Left lung (tissue), 10 donors: ENCODE results near the gene SPHK2. TPM values are rescaled to one million over a fixed set of nuclear protein-coding genes. Genes with fewer than 3 reads are reported as not detected.

Experiments
- ATAC-seq: fragments of 200-7000 bp; cut with Tn5 transposase; one replicate; pipeline ENCODE4 v1.9.1; 2020; ENCODE audit warnings: moderate library complexity
- DNase-seq, 4 donors: peaks; one replicate each; pipeline ENCODE4 v3.0.0-alpha.2; 2013 to 2020
- H3K27ac ChIP-seq, 2 donors: fragments of 200-600 bp; sonication (generic) in 1 of 2; one replicate each; pipeline versions ENCODE4 v1.5.0 to v1.8.0; 2020 to 2021
- H3K27me3 ChIP-seq, 2 donors: fragments of 200-600 bp; sonication (generic) in 1 of 2; one replicate each; pipeline versions ENCODE4 v1.5.0 to v1.8.0; 2020 to 2021
- H3K36me3 ChIP-seq, 2 donors: fragments of 200-600 bp; sonication (generic) in 1 of 2; one replicate each; pipeline versions ENCODE4 v1.5.0 to v1.8.0; 2020 to 2021
- H3K4me1 ChIP-seq, 2 donors: fragments of 200-600 bp; one replicate each; pipeline ENCODE4 v1.8.0; 2021
- H3K4me3 ChIP-seq, 2 donors: fragments of 200-600 bp; sonication (generic) in 1 of 2; one replicate each; pipeline versions ENCODE4 v1.5.0 to v1.8.0; 2020 to 2021; ENCODE audit warnings: mild to moderate bottlenecking in 1 of 2
- H3K9me3 ChIP-seq, 2 donors: fragments of 200-600 bp; sonication (generic) in 1 of 2; one replicate each; pipeline versions ENCODE4 v1.5.0 to v1.8.0; 2020 to 2021
- intact Hi-C, 2 donors: fragments of 100-400 bp; cut with DNase I; formaldehyde crosslinking; loops; one replicate each; pipeline versions ENCODE4 v1.11.2 to v1.14.2; 2022
- polyA plus RNA-seq, 6 donors: library from polyadenylated mRNA; unstranded; fragments of 120-200 nt; gene quantifications; one replicate each; pipeline ENCODE4 v1.2.1, GENCODE V29; 2013; ENCODE audit not compliant: insufficient read length in 6 of 6
- total RNA-seq, 2 donors: library from RNA; stranded (reverse); fragmentation: NEBNext Ultra II Directional; extraction: Animal tissue kit (Norgen Biotek cat#: 25700); gene quantifications; one replicate each; pipeline ENCODE4 v1.2.1, GENCODE V29; 2021
- TF ChIP-seq, protein P1 (sequence below), 2 donors: fragments of 200-600 bp; sonication (generic) in 1 of 2; IDR thresholded peaks; one replicate each; pipeline versions ENCODE4 v1.5.0 to v1.8.0; 2021; ENCODE audit warnings: antibody characterized with exemption in 2 of 2
- donor health status: DM: no; HTN: yes; CAD: no.
- donor health status: DM: no; HTN: no; CAD: no.

Gene SPHK2
- total and polyA plus RNA-seq, 8 donors, result 10.2 to 27.5 (median 14.9) TPM

DNA sequence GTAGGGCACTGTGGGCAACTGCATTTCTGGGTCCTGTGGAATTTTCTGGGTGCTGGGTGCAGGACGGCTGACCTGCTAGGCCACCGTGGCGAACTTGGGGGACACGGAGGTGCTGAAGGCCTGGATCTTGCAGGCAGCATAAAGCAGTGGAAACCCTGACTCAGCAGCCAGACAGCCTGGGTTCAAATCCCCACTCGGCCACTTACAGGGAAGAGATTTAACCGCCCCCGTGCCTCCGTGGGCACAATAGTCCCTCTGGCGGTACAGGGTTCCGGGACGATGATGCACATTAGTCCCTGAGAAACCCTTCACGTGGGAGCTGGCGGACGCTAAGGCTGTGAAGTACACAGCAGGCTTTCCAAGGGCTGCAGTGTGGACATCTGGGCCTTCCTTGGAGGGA, 7.4 kb upstream of the SPHK2 start:
- ATAC-seq, result no peak
- TF ChIP-seq, protein P1, sequence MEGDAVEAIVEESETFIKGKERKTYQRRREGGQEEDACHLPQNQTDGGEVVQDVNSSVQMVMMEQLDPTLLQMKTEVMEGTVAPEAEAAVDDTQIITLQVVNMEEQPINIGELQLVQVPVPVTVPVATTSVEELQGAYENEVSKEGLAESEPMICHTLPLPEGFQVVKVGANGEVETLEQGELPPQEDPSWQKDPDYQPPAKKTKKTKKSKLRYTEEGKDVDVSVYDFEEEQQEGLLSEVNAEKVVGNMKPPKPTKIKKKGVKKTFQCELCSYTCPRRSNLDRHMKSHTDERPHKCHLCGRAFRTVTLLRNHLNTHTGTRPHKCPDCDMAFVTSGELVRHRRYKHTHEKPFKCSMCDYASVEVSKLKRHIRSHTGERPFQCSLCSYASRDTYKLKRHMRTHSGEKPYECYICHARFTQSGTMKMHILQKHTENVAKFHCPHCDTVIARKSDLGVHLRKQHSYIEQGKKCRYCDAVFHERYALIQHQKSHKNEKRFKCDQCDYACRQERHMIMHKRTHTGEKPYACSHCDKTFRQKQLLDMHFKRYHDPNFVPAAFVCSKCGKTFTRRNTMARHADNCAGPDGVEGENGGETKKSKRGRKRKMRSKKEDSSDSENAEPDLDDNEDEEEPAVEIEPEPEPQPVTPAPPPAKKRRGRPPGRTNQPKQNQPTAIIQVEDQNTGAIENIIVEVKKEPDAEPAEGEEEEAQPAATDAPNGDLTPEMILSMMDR (IDR thresholded peaks at IDR 0.05), result no peak
- no peak overlapping the region for H3K4me3 ChIP-seq
- peaks cover 0 to 25% of the 10 kb centered on the region in 2 donors for H3K36me3 ChIP-seq
- H3K9me3 ChIP-seq, result no peaks in the 10 kb centered on the region
- intact Hi-C loops, result no loop called here
- H3K27me3 ChIP-seq, result no peaks in the 10 kb centered on the region
- DNase-seq, result no peak
- no peak overlapping the region for H3K27ac ChIP-seq
- H3K4me1 ChIP-seq, result peaks cover 2 to 13% of the 10 kb centered on the region in 2 donors

GRCh38 chr19:48613024-48613851, 6.1 kb upstream of the SPHK2 start:
- Histone ChIP-seq H3K27ac (peak overlapping the region; percentile 30 to 62), H3K27me3 (no peaks in the 10 kb centered on the region), H3K36me3 (peaks cover 0 to 34% of the 10 kb centered on the region in 2 donors), H3K4me3 (peak overlapping the region in 1 of 2 donors; percentile 75), H3K9me3 (no peaks in the 10 kb centered on the region), H3K4me1 (peaks cover 15 to 27% of the 10 kb centered on the region in 2 donors)
- ATAC-seq, result no peak
- peak in 1 of 4 donors; percentile 82 for DNase-seq
- intact Hi-C loops, result no loop called here
- TF ChIP-seq, protein P1 (IDR thresholded peaks at IDR 0.05), result no peak

DNA sequence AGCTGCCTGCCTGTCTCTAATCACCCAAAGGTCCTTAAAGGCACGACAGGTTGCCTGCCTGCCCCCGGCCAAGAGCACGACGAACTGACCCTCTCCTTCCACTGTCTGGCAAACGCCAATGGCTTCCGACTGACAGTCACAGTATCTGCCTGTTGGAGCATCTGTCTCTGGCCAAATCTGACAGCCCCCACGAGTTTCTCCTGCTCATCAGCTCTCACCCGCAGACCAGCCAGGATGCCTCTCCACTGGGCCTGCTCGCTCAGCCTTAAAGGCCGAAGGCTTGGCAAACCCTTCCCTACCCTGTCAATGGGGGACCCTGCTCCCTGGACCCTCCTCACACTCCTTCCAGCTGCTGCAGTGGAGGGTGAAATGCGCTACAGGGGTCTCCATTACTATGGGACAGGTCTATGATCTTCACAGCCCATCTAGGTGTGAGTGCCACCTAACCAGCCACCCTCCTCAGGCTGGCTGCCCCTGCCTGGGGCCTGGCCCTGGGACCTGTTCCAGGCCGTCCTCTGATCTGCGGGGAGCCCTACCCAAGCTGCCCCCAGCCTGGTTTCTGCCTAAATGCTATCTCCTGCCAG, 5.4 kb upstream of the SPHK2 start:
- DNase-seq (no peak), ATAC-seq (no peak)
- Histone ChIP-seq H3K4me3 (peak overlapping the region; percentile 21 to 75), H3K27me3 (no peaks in the 10 kb centered on the region), H3K9me3 (no peaks in the 10 kb centered on the region), H3K36me3 (peaks cover 0 to 34% of the 10 kb centered on the region in 2 donors), H3K27ac (peak overlapping the region; percentile 30 to 62), H3K4me1 (peaks cover 16 to 30% of the 10 kb centered on the region in 2 donors)
- intact Hi-C loops, result no loop called here
- TF ChIP-seq, protein P1 (IDR thresholded peaks at IDR 0.05), result no peak

DNA sequence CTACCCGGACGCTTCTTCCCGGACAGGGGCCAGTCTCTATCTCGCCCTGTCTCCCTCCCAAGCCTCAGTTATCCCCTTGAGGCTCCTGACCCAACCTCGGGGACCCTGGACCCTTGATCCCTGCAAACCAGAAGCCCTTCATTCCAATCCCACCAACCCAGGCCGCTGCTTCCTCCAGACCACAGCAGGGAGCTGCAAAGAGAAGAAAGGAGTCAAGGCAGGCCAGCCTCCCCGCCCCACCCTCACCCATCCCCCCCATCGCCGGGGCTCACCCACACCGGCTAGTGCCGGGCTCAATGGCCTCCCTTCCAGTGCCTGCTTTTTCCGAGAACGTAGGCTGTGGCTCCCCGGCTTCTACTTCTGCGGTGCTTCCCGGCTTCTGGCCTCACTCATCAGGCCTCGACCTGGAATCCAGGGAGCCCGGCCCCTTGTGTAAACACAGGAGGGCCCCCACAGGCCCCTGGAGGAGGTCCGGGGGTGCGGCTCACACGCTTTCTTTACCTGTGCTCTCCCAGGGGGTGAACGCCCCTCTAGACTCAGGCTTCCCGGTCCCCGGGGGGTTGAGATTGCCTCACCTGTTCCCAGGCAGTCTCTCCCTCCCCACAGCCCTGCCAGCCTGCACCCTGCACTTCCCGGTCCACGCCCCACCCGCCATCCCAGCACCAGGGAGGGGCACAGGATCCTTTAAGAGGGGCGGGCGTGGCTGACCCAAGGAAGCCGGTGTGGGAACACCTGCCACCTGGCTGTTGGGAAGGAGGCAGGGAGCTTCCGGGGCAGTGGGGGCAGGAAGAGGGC, 4.7 kb upstream of the SPHK2 start, which contains the start of gene FAM83E:
Gene FAM83E (minus strand): TSS at position 641 of the 795 bp plus-strand sequence. CDS start 1,704 bp downstream, outside the sequence.
- intact Hi-C loops, result no loop called here
- peak within 1 kb of the TSS; percentile 21 to 75 for H3K4me3 ChIP-seq

More for the DNA sequence above, 4.7 kb upstream of the SPHK2 start, which contains the start of gene FAM83E:
- Histone ChIP-seq H3K9me3 (no peaks in the 10 kb centered on the region), H3K27me3 (no peaks in the 10 kb centered on the region), H3K4me1 (peaks cover 16 to 31% of the 10 kb centered on the region in 2 donors), H3K36me3 (peaks cover 0 to 34% of the 10 kb centered on the region in 2 donors), H3K27ac (peak within 1 kb of the TSS; percentile 30 to 62)
- ATAC-seq (peak; percentile 72), DNase-seq (peak in 3 of 4 donors; percentile 75 to 91 (median 89))
- TF ChIP-seq, protein P1 (IDR thresholded peaks at IDR 0.05), result no peak
